Sigmoid colon (tissue), 7 donors: ENCODE measurements around the gene JPH2. TPM values are rescaled to one million over a fixed set of nuclear protein-coding genes. Genes with fewer than 3 reads are reported as not detected.

Source experiments
- DNase-seq: peaks from one replicate; pipeline ENCODE4 v3.0.0-alpha.2; 2019
- H3K27ac ChIP-seq, 4 donors: fragments of 200-600 bp; sonication (generic); one replicate each; pipeline ENCODE4 v1.5.1; 2016 to 2019; ENCODE audit warnings: mild to moderate bottlenecking in 1 of 4
- H3K27me3 ChIP-seq, 3 donors: fragments of 200-600 bp; sonication (generic); one replicate each; pipeline ENCODE4 v1.5.1; 2019; ENCODE audit warnings: mild to moderate bottlenecking in 1 of 3
- H3K36me3 ChIP-seq, 4 donors: fragments of 200-600 bp; sonication (generic); one replicate each; pipeline ENCODE4 v1.5.1; 2016 to 2019
- H3K4me1 ChIP-seq, 4 donors: fragments of 200-600 bp; sonication (generic); one replicate each; pipeline ENCODE4 v1.5.1; 2017 to 2019
- H3K4me3 ChIP-seq, 4 donors: fragments of 200-600 bp; sonication (generic); one replicate each; pipeline ENCODE4 v1.5.1; 2017 to 2019; ENCODE audit warnings: mild to moderate bottlenecking in 2 of 4, moderate library complexity in 1 of 4
- H3K9me3 ChIP-seq, 4 donors: fragments of 200-600 bp in 3 of 4; sonication (generic) in 3 of 4; one replicate each; pipeline versions ENCODE4 v1.5.1 to v1.6.1; 2013 to 2019
- CTCF ChIP-seq, 4 experiments: fragments of 450-650 bp in 3 of 4; fragments of 200-600 bp in 1 of 4; IDR thresholded peaks; one replicate each; pipeline ENCODE4 v1.5.1; 2016 to 2019; ENCODE audit warnings: antibody characterized with exemption in 4 of 4, mild to moderate bottlenecking in 3 of 4, moderate library complexity in 2 of 4
- EP300 ChIP-seq, 4 donors: sonication (generic); formaldehyde crosslinking; IDR thresholded peaks; one replicate each; pipeline ENCODE4 v1.6.1; 2017; ENCODE audit warnings: antibody characterized with exemption in 4 of 4
- POLR2A ChIP-seq, 2 donors: fragments of 450-650 bp; IDR thresholded peaks; one replicate each; pipeline ENCODE4 v1.6.1; 2016; ENCODE audit warnings: antibody characterized with exemption in 2 of 2, mild to moderate bottlenecking in 2 of 2, moderate library complexity in 2 of 2
- POLR2AphosphoS5 ChIP-seq, 4 donors: sonication (generic); formaldehyde crosslinking; IDR thresholded peaks; one replicate each; pipeline ENCODE4 v1.6.1; 2017; ENCODE audit warnings: antibody characterized with exemption in 4 of 4
- WGBS, 2 donors: extraction: QIAGEN DNeasy Blood & Tissue Kit; methylation state at CpG; one replicate each; pipeline ENCODE4 v1.1.7; 2013; 5-methylcytosine and 5-hydroxymethylcytosine counted together
- intact Hi-C: fragments of 100-400 bp; cut with DNase I; formaldehyde crosslinking; loops from one replicate; pipeline ENCODE4 v1.15.1; 2023
- polyA plus RNA-seq, 3 donors: library from polyadenylated mRNA; stranded (reverse); fragments of 200-250 nt; gene quantifications; one replicate each; pipeline ENCODE4 v1.2.3, GENCODE V29; 2013
- total RNA-seq, 4 donors: library from RNA; depleted of rRNA; stranded (reverse); fragments of >200 nt; gene quantifications; one replicate each; pipeline ENCODE4 v1.1.0, GENCODE V29; 2016
- donor health status: healthy with polysubstance abuse.
- donor health status: Bipolar disorder and iron deficiency.
- donor health status: healthy.

The JPH2 gene
- total and polyA plus RNA-seq, 7 donors, result 0.23 to 166 (median 52.0) TPM

- 74 to 84% methylated on average over 17 of the region's 17 CpGs for WGBS, 2 donors
- DNase-seq, result no peak
- Histone ChIP-seq H3K36me3 (no peaks in the 10 kb centered on the region), H3K27ac (no peak overlapping the region), H3K4me3 (no peak overlapping the region), H3K4me1 (peaks cover 0 to 27% (median 22%) of the 10 kb centered on the region in 4 donors), H3K27me3 (no peaks in the 10 kb centered on the region), H3K9me3 (no peaks in the 10 kb centered on the region)
- intact Hi-C loops, result no loop called here
- TF ChIP-seq CTCF (IDR thresholded peaks at IDR 0.05) (no peak), POLR2A (IDR thresholded peaks at IDR 0.05) (no peak), EP300 (IDR thresholded peaks at IDR 0.05) (no peak), POLR2AphosphoS5 (IDR thresholded peaks at IDR 0.05) (no peak)
Measured at GRCh38 chr20:44085616-44086434, 101.2 kb downstream of the JPH2 start.

- no peak for TF ChIP-seq EP300 (IDR thresholded peaks at IDR 0.05)
- H3K9me3 ChIP-seq, result no peaks in the 10 kb centered on the region
- WGBS, 2 donors, result 96 to 97% methylated on average over 7 of the region's 7 CpGs
- no peak for DNase-seq
- H3K4me1 ChIP-seq, result peaks cover 0 to 36% (median 22%) of the 10 kb centered on the region in 4 donors
- intact Hi-C loops, result loop anchor here (5.0 kb wide), 3 partner anchors 68 to 548 kb away; no protein-coding TSS in a partner anchor
- no peaks in the 10 kb centered on the region for H3K36me3 ChIP-seq
- no peak overlapping the region for H3K4me3 ChIP-seq
- no peaks in the 10 kb centered on the region for H3K27me3 ChIP-seq
- H3K27ac ChIP-seq, result no peak overlapping the region
Measured at GRCh38 chr20:44084891-44085290, 102.1 kb downstream of the JPH2 start.

- Histone ChIP-seq H3K4me3 (no peak overlapping the region), H3K27me3 (no peaks in the 10 kb centered on the region), H3K4me1 (peaks cover 0 to 37% (median 22%) of the 10 kb centered on the region in 4 donors), H3K9me3 (no peaks in the 10 kb centered on the region), H3K36me3 (no peaks in the 10 kb centered on the region), H3K27ac (peak overlapping the region in 1 of 4 donors; percentile 45)
- WGBS, 2 donors, result 73 to 79% methylated on average over 2 of the region's 2 CpGs
- no peak for DNase-seq
- TF ChIP-seq POLR2A (IDR thresholded peaks at IDR 0.05) (no peak), EP300 (IDR thresholded peaks at IDR 0.05) (no peak), POLR2AphosphoS5 (IDR thresholded peaks at IDR 0.05) (no peak), CTCF (IDR thresholded peaks at IDR 0.05) (no peak)
- intact Hi-C loops, result loop anchor here (5.0 kb wide), 3 partner anchors 67 to 547 kb away; no protein-coding TSS in a partner anchor
Measured at GRCh38 chr20:44084439-44084838, 102.5 kb downstream of the JPH2 start.

GRCh38 chr20:44083220-44083933 is 103.6 kb downstream of the JPH2 start:
- no peak for TF ChIP-seq POLR2AphosphoS5 (IDR thresholded peaks at IDR 0.05)
- no peak for TF ChIP-seq POLR2A (IDR thresholded peaks at IDR 0.05)
- TF ChIP-seq CTCF (IDR thresholded peaks at IDR 0.05), result no peak
- TF ChIP-seq EP300 (IDR thresholded peaks at IDR 0.05), result no peak
- WGBS, 2 donors, result 90 to 91% methylated on average over 10 of the region's 10 CpGs
- peak overlapping the region in 3 of 4 donors; percentile 20 to 45 (median 28) for H3K27ac ChIP-seq

GRCh38 chr20:44081888-44082287 is 105.1 kb downstream of the JPH2 start:
- TF ChIP-seq POLR2A (IDR thresholded peaks at IDR 0.05) (no peak), CTCF (IDR thresholded peaks at IDR 0.05) (no peak), POLR2AphosphoS5 (IDR thresholded peaks at IDR 0.05) (no peak), EP300 (IDR thresholded peaks at IDR 0.05) (no peak)
- no peaks in the 10 kb centered on the region for H3K27me3 ChIP-seq
- no peaks in the 10 kb centered on the region for H3K36me3 ChIP-seq
- peaks cover 0 to 26% (median 11%) of the 10 kb centered on the region in 4 donors for H3K4me1 ChIP-seq
- WGBS, 2 donors, result 81 to 83% methylated on average over 5 of the region's 5 CpGs
- no peak for DNase-seq
- no peak overlapping the region for H3K4me3 ChIP-seq
- intact Hi-C loops, result loop anchor here (5.0 kb wide), 3 partner anchors 65 to 545 kb away; no protein-coding TSS in a partner anchor
- no peaks in the 10 kb centered on the region for H3K9me3 ChIP-seq
- H3K27ac ChIP-seq, result no peak overlapping the region

More at GRCh38 chr20:44083220-44083933, 103.6 kb downstream of the JPH2 start:
- H3K27me3 ChIP-seq, result no peaks in the 10 kb centered on the region
- H3K36me3 ChIP-seq, result no peaks in the 10 kb centered on the region
- no peak for DNase-seq
- peaks cover 0 to 37% (median 22%) of the 10 kb centered on the region in 4 donors for H3K4me1 ChIP-seq
- H3K4me3 ChIP-seq, result no peak overlapping the region
- intact Hi-C loops, result loop anchor here (5.0 kb wide), 3 partner anchors 66 to 546 kb away; no protein-coding TSS in a partner anchor
- no peaks in the 10 kb centered on the region for H3K9me3 ChIP-seq
